Lung microvascular endothelial cell (primary cell): ENCODE results near the gene BTG4. TPM values are rescaled to one million over a fixed set of nuclear protein-coding genes. Genes with fewer than 3 reads are reported as not detected.
A peak's percentile ranks its signal among the peaks of the same experiment; 100 is the strongest.

ENCODE experiments used
- DNase-seq, 2 donors: peaks; one replicate each; pipeline versions ENCODE4 v3.0.0 to v3.0.0-alpha.2; 2010; ENCODE audit warnings: low read depth in 2 of 2
- total RNA-seq: library from RNA; depleted of rRNA; stranded (reverse); fragments of >200 nt; gene quantifications from 2 replicates; pipeline ENCODE4 v1.2.1, GENCODE V29; 2014

The BTG4 gene
- total RNA-seq, 1 donor from 2014 or later: not detected

DNA sequence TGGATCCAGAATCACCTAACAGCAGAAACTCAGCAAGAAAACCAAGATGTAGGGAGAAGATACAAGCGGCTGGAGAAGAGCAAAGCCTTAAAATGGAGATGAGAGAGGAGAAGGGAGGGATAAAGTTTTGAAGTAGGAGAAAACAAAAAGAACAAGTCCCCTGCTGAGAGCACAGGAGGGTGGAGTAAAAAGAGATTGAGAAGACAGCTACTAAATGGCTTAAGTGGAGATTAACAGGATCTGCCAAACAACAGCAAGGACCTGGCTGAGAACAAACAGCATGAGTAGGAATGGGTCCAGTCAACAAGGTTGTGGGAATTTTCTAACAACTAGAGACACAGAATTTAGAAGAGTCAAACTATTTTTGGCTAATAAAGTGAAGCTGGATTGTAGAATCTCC, 18.1 kb downstream of the BTG4 start:
- no peak for DNase-seq

DNA sequence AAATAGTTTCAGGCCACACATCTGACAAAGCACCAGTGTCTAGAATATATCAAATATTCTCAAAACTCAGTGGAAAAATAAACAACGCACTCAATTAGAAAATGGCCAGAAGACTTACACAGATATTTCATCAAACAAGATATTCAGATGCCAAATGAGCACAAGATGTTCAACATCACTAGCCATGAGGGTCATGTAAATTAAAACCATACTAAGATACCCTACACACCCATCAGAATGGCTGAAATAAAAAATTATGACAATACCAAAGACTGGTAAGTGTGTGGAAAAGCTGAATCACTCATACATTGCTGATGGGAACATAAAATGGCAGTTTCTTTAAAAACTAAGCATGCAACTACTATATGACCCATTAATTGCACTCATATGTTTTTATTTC, 21.7 kb downstream of the BTG4 start:
- DNase-seq: no peak

DNA sequence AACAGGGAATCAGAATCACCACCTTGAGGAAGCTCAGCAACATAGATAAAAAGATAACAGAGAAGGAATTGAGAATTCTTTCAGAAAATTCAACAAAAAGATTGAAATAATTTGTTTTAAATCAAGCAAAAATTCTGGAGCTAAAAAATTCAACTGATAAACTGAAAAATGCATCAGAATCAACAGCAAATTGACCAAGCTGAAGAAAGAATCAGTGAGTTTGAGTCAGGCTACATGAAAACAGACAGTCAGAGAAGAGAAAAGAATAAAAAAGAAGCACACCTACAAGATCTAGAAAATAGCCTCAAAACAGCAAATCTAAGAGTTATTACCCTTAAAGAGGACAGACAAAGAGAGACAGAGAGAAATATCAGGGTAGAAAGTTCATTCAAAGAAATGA, 28.8 kb downstream of the BTG4 start:
- no peak for DNase-seq

DNA sequence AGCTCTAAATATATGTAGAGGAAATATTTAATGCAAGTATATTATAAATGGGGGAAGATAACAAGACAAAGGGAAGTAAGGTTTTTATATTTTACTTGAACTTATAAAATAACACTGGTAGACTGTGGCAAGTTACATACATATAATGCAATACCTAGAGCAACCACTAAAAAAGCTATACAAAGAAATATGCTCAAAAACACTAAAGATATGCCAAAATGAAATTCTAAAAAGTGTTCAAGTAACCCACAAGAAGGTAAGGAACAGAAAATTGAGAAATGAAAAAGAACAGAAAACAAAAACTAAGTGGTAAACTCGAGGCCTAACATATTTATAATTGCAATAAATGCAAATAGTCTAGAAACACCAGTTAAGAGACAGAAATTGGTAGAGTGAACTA, 32.5 kb downstream of the BTG4 start:
- DNase-seq: no peak

DNA sequence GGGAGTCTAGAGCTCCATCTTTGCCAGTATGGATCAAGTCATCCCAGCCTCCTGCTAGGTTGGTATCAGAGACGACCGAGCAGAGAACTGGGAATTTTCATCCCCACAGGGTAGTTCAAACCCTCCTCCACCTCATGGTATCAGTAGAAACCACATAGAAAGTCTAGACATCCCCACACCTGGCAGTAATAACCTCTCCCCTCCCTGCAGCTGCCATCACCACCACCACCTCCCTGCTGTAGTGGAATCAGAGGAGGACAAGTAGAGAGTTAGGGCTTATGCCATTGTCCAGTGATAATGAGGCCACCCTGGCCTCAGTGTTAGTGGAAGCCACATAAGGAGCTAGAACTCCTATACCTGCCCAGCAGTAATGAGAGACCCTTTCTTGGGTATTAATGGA, 34.3 kb downstream of the BTG4 start:
- DNase-seq: no peak

DNA sequence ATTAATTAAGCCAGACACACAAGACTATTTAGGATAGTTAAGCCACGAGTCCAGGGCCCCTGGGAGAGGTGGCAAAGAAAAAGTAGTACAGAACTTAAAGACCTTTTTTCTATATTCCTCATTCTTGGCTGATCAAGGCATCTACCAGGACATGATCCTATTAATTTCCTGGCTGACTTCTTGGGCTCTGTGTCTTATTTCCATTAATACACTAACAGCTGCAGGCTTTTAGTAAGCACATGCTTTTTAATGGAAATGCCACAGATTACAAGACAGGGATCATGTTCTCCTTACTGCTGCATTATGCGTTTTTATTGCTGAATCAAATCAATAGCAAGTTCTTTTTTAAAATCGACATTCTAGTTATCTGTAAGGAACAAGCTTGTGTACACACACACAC, 35.2 kb downstream of the BTG4 start:
- no peak for DNase-seq

DNA sequence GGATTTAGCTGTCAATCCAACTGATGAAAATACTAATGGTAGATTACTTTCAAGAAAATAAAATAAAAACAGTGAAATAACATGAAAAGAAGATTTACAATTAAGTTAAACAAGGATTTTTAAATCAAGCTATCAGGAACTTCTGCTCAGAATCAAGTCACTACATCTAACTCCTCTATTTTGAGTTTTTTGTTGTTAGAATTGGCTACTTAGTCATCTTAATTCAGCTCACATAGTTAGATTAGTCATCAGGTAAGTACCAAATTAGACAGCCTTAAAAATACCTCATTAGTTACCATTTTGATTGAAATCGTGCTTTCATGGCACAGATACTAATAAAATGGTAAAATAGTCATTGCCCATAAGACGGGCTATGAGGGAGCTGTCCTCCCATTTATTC, 35.8 kb downstream of the BTG4 start:
- no peak for DNase-seq

DNA sequence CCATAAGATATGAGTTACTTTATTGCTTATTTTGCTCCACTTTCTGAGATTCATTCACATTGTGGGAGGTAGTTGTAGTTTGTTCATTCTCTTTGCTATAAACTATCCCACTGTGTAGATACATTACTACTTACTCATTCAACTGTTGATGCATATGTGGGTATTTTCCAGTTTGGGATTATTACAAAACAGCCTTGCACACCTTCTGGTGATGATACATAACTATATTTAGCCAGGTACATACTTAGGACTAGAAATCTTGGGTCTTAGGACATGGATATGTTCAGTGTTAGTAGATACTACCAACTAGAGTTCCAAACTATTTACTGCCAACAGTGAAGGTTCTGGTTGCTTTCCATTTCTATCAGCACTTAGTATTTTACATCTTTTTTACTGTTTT, 37.8 kb downstream of the BTG4 start:
- no peak for DNase-seq

DNA sequence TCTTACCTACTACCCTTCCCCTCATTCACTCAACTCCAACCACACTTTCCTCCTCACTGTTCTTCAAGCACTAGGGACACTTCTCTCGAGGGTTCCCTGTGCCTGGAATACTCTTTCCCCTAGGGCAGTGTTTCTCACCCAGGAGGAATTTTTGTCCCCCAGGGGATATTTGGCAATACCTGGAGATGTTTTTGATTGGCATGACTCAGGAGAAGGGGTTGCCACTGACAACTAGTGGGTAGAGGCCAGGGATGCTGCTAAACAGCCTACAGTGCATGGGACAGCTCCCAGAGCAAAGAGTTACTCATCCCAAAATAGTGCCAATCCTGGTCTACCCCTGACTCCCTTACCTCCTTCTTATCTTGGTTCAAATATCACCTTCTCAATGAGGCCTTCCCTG, 40.0 kb downstream of the BTG4 start:
- DNase-seq: no peak

DNA sequence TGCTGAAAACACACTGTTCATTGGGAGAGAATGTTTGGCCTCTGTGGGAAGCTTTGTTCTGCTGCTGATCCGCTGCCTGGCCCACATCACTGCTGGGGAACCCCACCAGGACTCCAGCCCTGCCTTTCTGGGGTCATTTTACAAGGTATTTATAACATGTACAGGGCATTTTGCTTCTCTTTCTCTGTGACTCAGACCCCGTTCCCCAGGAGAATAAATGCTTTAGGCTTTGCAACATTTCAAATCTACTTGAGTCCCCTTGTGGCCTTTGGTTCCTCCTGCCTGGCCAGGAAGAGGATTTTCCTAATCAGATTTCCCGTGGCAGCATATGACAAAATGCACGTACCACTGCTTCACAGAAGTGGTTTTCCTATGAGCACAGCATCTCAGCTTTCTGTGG, 43.0 kb downstream of the BTG4 start:
- no peak for DNase-seq

DNA sequence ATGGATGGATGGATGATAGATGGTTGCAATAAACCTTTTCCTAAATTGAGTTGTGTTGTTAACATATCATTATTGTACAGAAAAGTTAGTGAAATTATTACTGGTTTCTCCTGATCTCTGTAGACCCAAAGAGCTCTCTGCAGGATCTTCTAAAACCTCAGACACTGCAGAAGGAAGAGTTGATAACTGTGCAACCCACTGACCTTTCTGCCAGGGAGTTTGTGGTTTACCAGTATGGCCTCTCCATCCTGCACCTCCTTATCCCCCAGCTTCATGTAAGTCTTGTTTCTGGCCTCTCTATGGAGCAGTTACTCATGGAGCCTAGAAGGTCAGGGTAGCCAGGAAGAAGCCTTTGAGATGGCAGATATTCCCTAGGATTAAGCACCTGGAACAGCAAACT, 45.6 kb downstream of the BTG4 start:
- DNase-seq: no peak

DNA sequence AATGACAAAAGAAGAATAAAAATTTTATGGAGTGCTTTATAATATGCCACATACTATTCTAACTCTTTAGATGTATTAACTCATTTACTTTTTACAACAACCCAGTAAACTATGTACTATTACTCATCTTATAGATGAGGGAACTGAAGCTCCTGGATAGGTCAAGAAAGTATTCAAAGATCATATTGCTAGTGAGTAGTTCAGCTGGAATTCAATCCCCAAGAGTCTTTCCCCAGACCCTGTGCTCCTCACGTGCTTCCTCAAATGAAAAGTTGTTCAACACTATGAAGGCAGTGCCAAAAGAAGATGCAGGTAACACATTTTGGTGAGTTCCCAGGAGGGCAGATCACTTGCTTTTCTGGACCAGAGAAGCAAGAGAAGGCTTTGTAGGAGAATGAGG, 46.8 kb downstream of the BTG4 start:
- no peak for DNase-seq

DNA sequence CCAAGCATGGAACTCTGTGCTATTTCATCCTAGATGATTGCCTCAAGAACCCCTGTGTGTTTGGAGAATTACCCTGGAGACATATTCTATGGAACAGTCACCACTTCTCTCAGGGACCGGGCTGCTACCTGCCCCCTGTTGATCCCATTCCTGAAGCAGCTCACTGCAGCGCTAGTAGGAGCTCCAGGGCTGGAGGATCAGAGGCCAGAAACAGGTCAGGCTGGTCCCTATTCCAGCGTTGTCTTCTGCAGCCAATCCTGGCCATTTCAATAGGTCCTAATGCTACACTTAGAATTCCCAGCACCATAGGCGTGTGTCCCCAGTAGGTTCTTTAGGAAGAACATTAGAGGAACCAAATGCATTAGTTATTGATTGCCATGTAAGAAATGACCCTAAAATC, 48.9 kb downstream of the BTG4 start:
- DNase-seq: no peak

DNA sequence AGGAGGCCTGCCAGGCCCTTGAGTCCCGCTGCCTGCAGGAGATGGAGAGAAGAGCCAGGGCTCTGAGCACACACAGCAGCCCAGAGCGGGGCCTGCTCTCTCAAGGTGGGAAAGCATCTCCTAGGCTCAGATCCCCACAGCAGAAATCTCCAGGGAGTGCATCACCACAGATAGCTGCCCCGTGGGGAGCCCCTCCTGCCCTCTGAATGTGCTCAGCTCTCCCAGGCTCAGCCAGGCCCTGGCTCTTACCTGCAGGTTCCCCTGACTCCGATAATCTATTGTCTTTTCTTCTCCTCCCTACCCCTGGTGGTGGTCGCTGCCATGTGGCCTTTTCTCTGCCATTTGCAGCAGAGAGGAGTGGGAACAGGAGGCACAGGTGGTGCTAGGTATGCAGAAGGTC, 49.9 kb downstream of the BTG4 start:
- no peak for DNase-seq

DNA sequence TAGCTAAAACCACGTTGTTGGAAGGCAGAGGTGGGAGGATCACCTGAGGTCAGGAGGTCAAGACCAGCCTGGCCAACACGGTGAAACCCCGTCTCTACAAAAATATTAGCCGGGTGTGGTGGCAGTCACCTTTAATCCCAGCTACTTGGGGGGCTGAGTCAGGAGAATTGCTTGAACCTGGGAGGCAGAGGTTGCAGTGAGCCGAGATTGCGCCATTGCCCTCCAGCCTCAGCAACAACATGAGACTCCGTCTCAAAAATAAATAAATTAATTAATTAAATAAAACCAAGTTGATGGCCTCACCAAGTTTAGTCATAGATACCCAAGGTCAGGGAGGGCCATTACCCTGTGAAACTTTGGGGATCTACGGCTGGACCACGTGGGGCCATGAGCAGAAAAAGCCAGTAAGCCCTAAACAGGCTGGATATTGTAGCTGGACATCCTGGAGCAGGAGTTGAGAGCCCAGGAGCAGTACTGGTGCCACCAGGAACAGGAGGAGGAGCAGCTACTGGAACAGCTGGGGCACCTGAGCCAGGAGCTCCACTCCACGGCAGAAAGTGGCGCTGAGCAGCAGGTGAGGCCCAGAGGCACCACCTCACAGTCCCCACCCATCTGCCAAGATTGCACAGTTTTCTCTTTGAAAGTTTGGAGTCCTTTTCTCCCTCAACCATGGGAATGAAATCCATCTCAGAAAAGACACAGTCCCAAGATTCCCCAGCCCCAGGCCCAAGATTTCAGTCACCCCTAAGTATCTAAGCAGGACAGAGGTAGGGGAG, 50.5 kb downstream of the BTG4 start:
- no peak for DNase-seq

DNA sequence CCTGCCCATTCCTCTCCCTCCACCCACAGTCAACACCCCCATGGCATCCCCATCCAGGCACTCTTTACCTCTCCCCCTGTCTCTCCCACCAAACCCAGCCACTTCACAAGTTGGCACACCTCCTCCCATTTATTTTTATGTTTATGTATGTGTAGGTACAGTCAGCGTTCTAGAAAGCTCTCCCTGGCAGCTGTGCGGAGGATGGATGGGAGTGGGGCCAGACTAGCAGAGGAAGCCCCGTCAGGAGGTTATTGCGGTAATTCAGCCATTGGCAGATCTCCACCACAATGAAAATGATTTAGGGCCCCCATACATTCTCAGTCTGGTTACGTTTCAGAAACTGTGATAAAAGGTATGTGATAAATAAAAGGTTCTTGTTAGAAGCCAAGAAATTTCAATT, 51.3 kb downstream of the BTG4 start:
- DNase-seq: peak in 1 of 2 donors; percentile 29

DNA sequence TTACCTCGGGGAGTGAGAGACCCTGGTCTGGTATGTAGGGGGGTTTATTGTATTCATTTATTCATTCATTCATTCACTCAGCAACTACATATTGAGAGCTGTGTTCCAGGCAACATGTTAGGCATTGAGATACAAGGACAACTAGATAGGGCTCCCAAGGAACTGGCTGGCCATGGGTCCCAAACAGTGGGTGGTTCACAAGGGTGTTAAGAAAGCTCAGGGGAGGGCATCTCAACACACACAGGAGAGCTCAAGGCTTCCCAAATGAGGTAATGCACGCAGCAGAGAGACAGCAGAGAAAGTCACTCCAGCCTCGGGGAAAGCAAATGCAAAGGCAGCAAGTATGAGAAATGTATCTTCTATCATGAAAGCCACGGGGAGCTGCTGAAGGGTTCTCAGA, 51.8 kb downstream of the BTG4 start:
- DNase-seq: no peak

DNA sequence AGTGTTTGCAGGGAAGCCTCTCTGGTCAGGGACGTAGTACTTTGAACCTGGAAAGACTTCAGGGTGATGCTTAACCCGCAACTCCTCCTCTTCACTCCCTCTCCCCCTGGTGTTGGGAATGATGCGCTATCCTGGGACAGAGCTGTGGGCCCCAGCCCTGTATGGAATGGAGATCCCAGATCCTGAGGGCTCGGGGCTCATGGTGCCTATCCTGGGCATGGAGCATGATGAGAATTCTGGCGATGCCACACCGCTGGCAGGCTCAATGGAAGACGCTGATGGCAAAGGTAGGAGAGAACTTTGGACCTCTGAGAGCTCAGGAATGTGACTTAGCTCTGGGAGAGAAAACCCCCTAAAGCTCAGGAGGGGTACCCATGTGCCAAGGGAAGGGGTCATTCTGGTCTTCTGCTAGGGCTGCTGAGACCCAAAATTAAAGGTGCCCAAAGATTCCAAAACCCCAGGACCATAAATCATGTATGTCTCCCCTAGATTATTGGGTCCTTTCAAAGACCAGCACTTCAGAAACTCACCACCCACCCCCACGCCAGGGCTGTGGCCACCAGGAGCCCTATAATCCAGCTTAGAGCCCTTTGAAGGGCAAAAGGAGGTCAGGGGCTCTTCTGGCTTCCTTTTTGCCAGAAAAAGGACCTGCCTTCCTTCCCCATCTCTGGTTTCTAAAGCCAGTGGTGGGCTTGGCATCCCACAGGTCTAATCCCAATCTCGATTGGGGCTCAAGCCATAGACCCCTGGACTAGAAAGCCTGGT, 52.5 kb downstream of the BTG4 start:
- DNase-seq: no peak

DNA sequence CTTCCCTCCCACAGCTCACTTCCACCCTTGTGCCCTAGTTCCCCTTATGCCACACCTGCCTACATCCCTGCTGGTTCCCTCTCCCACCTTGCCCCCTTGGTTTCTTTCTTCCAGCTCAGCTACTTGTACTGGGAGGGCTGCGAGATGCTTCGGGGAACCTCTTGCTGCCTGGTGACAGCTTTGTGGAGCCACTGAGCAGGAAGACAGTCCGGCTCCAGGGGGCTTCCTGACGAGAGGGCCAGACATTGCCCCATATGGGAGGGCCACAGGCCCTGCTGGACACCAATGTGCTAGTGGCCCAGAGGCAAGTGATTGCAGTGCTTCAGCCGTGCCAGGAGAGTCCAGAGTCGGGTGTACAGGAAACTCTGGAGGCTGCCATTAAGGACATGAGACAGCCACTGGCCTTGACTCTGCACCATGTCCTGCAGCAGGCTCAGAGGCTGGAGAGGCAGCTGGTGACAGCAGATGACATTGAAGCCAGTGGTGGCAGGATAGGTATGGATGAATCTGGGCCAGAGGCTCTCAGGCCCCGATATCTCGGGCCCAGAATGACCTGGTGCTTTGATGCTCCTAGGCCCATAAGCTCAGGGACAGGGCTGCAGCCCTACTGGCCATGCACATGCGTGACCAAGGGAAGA, 54.3 kb downstream of the BTG4 start:
- DNase-seq: no peak

DNA sequence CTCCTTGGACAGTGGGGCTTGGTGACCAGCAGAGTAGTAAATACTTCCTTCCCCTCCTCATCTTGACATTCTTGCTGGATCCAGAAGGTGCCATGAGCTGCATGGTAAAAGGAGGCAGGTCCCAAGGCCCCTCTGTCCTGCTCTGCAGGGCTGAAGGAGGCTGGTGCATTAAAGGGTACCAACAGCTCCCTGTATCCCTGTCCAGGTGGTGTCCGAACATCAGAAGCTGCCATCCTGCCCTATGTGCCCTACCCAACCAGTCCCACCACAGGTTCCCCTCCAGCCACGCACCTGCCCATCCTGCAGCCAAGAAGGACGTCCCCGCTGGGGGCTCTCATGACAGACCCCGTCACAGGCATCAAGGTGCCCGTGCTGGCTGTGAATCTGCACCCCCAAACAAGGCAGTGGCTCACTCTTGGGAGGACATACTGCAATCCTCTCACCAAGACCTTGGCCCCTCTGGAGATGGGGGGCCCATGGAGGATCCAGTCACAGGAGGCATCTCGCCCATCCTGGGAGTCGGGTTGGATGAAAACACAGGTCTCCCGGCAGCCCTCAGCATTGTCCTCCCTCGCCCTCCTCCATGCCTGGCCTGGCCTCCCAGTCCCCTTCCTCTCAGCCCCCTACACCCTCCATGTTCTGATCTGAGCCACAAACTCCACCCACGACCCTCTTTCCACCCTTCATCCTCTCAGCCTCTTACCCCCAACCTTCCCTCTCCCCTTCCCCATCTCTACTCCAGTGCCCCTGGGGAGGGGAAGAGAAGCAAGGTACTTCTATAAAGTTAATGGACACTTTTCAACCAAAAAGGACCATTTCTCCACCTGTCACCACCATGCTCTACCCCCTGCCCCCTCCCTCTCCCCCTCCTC, 55.1 kb downstream of the BTG4 start:
- DNase-seq: no peak

DNA sequence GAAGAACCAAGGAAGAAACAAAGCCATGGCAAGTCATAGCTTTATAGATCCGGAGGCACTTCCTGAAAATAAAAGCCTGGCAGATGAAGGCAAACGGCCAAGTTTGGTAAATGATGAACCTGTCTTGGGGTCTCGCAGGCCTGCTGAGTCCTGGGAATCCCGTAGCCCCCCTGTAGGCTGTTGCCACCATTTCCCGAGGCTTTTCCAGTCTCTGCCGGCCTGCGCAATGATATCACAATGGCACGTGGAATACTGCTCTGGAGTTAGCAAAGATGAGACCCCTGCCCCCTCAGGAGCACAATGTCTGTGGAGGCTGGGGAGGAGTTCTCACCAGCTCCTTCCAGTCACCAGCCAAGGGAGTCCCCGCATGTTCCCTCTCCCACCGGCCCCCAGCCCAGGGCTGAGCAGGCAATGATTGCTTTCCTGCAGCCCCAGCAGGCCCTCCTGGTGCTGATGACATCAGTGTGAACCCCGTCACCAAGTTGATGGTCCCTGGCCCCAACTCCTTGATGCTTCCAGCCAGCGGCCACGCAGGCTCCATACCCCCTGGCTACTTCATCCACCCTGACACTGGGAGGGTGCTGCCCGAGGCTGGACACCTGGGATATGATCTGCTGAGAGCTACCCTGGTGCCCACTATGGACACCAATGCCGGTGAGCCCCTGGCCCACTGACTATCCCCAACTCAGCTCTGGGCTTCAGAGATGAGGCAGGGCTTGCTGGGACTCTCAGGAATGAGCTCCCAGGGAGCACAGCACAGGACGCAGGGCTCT, 55.9 kb downstream of the BTG4 start:
- no peak for DNase-seq
